Bronchial epithelial cell (primary cell): ENCODE measurements around the gene BTBD18. TPM values are rescaled to one million over a fixed set of nuclear protein-coding genes. Genes with fewer than 3 reads are reported as not detected.

Experiments used
- DNase-seq: peaks from one replicate; pipeline ENCODE4 v3.0.0-alpha.2; 2010; ENCODE audit warnings: low read depth
- FAIRE-seq: peaks from 2 replicates; lab custom pipeline; 2011; peaks lifted over from hg19 to GRCh38; lab: Jason Lieb, UNC
- H3K27me3 ChIP-seq: 2 replicates; pipeline ENCODE4 v1.5.1; 2011; ENCODE audit warnings: low read length; ENCODE audit not compliant: control insufficient read depth, insufficient read depth
- H3K36me3 ChIP-seq: 2 replicates; pipeline ENCODE4 v1.5.1; 2011; ENCODE audit warnings: low read length; ENCODE audit not compliant: control insufficient read depth, insufficient read depth
- H3K4me3 ChIP-seq: 2 replicates; pipeline ENCODE4 v1.5.1; 2011; ENCODE audit warnings: mild to moderate bottlenecking, low read depth, low read length, control low read depth
- CTCF ChIP-seq: IDR thresholded peaks from 2 replicates; pipeline ENCODE4 v1.5.1; 2011; ENCODE audit warnings: mild to moderate bottlenecking, moderate library complexity, low read length, control low read depth, inconsistent platforms; ENCODE audit not compliant: insufficient read depth, severe bottlenecking
- total RNA-seq: library from RNA; depleted of rRNA; stranded (reverse); fragments of >200 nt; gene quantifications from 2 replicates; pipeline ENCODE4 v1.2.1, GENCODE V29; 2014

BTBD18 gene
- total RNA-seq, 1 donor from 2014 or later, result not detected

- peak overlapping the region; percentile 3 for H3K4me3 ChIP-seq
- DNase-seq (peak; percentile 63), FAIRE-seq (no peak)
- no peak for TF ChIP-seq CTCF
- H3K27me3 ChIP-seq, result no peaks in the 10 kb centered on the region
- peaks cover 4% of the 10 kb centered on the region for H3K36me3 ChIP-seq
Measured at GRCh38 chr11:57777969-57778317, 26.3 kb upstream of the BTBD18 start.

- no peak for FAIRE-seq
- H3K4me3 ChIP-seq, result no peak overlapping the region
- peak; percentile 58 for DNase-seq
- no peaks in the 10 kb centered on the region for H3K27me3 ChIP-seq
- TF ChIP-seq CTCF, result no peak
- H3K36me3 ChIP-seq, result peaks cover 4% of the 10 kb centered on the region
Measured at GRCh38 chr11:57776577-57777210, 25.1 kb upstream of the BTBD18 start.

- TF ChIP-seq CTCF, result no peak
- Histone ChIP-seq H3K4me3 (no peak overlapping the region), H3K27me3 (no peaks in the 10 kb centered on the region), H3K36me3 (peaks cover 4% of the 10 kb centered on the region)
- no peak for DNase-seq
- no peak for FAIRE-seq
Measured at GRCh38 chr11:57776031-57776521, 24.5 kb upstream of the BTBD18 start.

GRCh38 chr11:57775491-57775890, 23.9 kb upstream of the BTBD18 start:
- no peak for FAIRE-seq
- H3K4me3 ChIP-seq, result no peak overlapping the region
- no peak for TF ChIP-seq CTCF

GRCh38 chr11:57773026-57773598, 21.5 kb upstream of the BTBD18 start:
- no peaks in the 10 kb centered on the region for H3K27me3 ChIP-seq
- no peak overlapping the region for H3K4me3 ChIP-seq
- FAIRE-seq (no peak), DNase-seq (no peak)
- no peak for TF ChIP-seq CTCF
- H3K36me3 ChIP-seq, result peaks cover 4% of the 10 kb centered on the region

More at GRCh38 chr11:57775491-57775890, 23.9 kb upstream of the BTBD18 start:
- Histone ChIP-seq H3K27me3 (no peaks in the 10 kb centered on the region), H3K36me3 (peaks cover 4% of the 10 kb centered on the region)
- no peak for DNase-seq

GRCh38 chr11:57772562-57772961, 20.9 kb upstream of the BTBD18 start:
- TF ChIP-seq CTCF, result no peak
- no peak for FAIRE-seq
- H3K4me3 ChIP-seq, result no peak overlapping the region

More at GRCh38 chr11:57772562-57772961, 20.9 kb upstream of the BTBD18 start:
- no peaks in the 10 kb centered on the region for H3K27me3 ChIP-seq
- H3K36me3 ChIP-seq, result peaks cover 4% of the 10 kb centered on the region
- DNase-seq, result peak; percentile 76
